K562 (cell line): ENCODE data around the gene ARHGAP15. TPM values are rescaled to one million over a fixed set of nuclear protein-coding genes. Genes with fewer than 3 reads are reported as not detected.

Experiments
- ATAC-seq: fragments of 200-7000 bp; cut with Tn5 transposase; 3 replicates; pipeline ENCODE4 v1.9.1; 2020; ENCODE audit warnings: moderate library complexity
- BruUV-seq: library from RNA; stranded (reverse); fragments of 400-500 nt; replicated peaks from 2 replicates; lab custom pipeline; 2021; lab: Mats Ljungman, UMichigan
- CTCF ChIA-PET: fragments of 300-600 bp; formaldehyde crosslinking; extraction: SDS; loops from one replicate; lab custom pipeline; 2021; ENCODE audit warnings: low intra/inter-chr PET ratio; lab: Yijun Ruan, JAX
- POLR2A ChIA-PET: fragments of 300-600, 350-650 bp; sonication (Branson Sonifier 250); formaldehyde crosslinking; extraction: SDS; loops from one replicate; lab custom pipeline; 2021; ENCODE audit warnings: antibody characterized with exemption, inconsistent platforms; lab: Yijun Ruan, JAX
- DNase-seq, 4 experiments: peaks; one replicate each; pipeline versions ENCODE4 v3.0.0 to v3.0.0-alpha.2; 2011 to 2018; ENCODE audit warnings: low spot score in 3 of 4, mixed read lengths in 3 of 4; ENCODE audit errors: extremely low read depth in 1 of 4
- FAIRE-seq: peaks from 2 replicates; lab custom pipeline; 2011; peaks lifted over from hg19 to GRCh38; lab: Jason Lieb, UNC
- H2AFZ ChIP-seq: 2 replicates; pipeline ENCODE4 v1.6.0; 2011; ENCODE audit warnings: low read depth, low read length, control low read depth, inconsistent platforms
- H3K27ac ChIP-seq: fragments of 200-600 bp; 3 replicates; pipeline ENCODE4 v1.8.0; 2011; ENCODE audit warnings: low read depth, mild to moderate bottlenecking, control low read depth, inconsistent platforms, low read length, moderate library complexity, mixed read lengths; ENCODE audit errors: extremely low read depth
- H3K27me3 ChIP-seq, 2 experiments: fragments of 300-600 bp in 1 of 2; 2 replicates in 1 of 2; 3 replicates in 1 of 2; pipeline versions ENCODE4 v1.6.0 to v1.8.0; 2011; ENCODE audit warnings: inconsistent platforms in 2 of 2, low read length in 2 of 2, mild to moderate bottlenecking in 1 of 2, mixed read lengths in 1 of 2, moderate library complexity in 1 of 2; ENCODE audit not compliant: control insufficient read depth in 2 of 2, insufficient read depth in 2 of 2
- H3K36me3 ChIP-seq: fragments of 300-600 bp; 3 replicates; pipeline ENCODE4 v1.8.0; 2011; ENCODE audit warnings: mild to moderate bottlenecking, low read length, inconsistent platforms; ENCODE audit not compliant: control insufficient read depth, insufficient read depth
- H3K4me1 ChIP-seq, 2 experiments: fragments of 200-600 bp in 1 of 2; replicated peaks in 1 of 2; 2 replicates in 1 of 2; 3 replicates in 1 of 2; pipeline versions ENCODE4 v1.5.1 to v1.8.0; 2011; ENCODE audit warnings: inconsistent platforms in 2 of 2, low read length in 2 of 2, mild to moderate bottlenecking in 1 of 2, mixed read lengths in 1 of 2, moderate library complexity in 1 of 2; ENCODE audit not compliant: control insufficient read depth in 2 of 2, insufficient read depth in 2 of 2
- H3K4me2 ChIP-seq: 2 replicates; pipeline ENCODE4 v1.6.1; 2011; ENCODE audit warnings: low read length, control low read depth, inconsistent platforms, mixed read lengths; ENCODE audit not compliant: insufficient read depth
- H3K4me3 ChIP-seq: fragments of 200-600 bp; sonication (generic), shearing (Covaris generic); 2 replicates; pipeline ENCODE4 v1.5.1; 2016; ENCODE audit warnings: control low read depth, inconsistent platforms
- H3K79me2 ChIP-seq: fragments of 200-600 bp; 3 replicates; pipeline ENCODE4 v1.8.0; 2011; ENCODE audit warnings: low read length, inconsistent platforms; ENCODE audit not compliant: control insufficient read depth, insufficient read depth
- H3K9ac ChIP-seq, 2 experiments: 2 replicates each; pipeline versions ENCODE4 v1.6.0 to v1.6.1; 2011; ENCODE audit warnings: low read depth in 2 of 2, low read length in 2 of 2, control low read depth in 1 of 2, inconsistent platforms in 1 of 2, mild to moderate bottlenecking in 1 of 2, mixed read lengths in 1 of 2; ENCODE audit not compliant: insufficient read depth in 1 of 2
- H3K9me1 ChIP-seq: one replicate; pipeline ENCODE4 v1.6.0; 2011; ENCODE audit warnings: inconsistent platforms, mild to moderate bottlenecking, low read length, moderate library complexity; ENCODE audit not compliant: control insufficient read depth, insufficient read depth
- H3K9me3 ChIP-seq: replicated peaks from 2 replicates; pipeline ENCODE4 v1.5.1; 2011; ENCODE audit warnings: low read depth, low read length, inconsistent platforms; ENCODE audit not compliant: control insufficient read depth, insufficient read depth
- H4K20me1 ChIP-seq: replicated peaks from 2 replicates; pipeline ENCODE4 v1.6.1; 2011; ENCODE audit warnings: low read length, inconsistent platforms, mixed read lengths; ENCODE audit not compliant: control insufficient read depth, insufficient read depth
- ATF2 ChIP-seq: sonication (generic); formaldehyde crosslinking; IDR thresholded peaks from 2 replicates; pipeline ENCODE4 v1.8.1; 2022; ENCODE audit warnings: missing genetic modification reagents
- ATF7 ChIP-seq: fragments of 450-650 bp; IDR thresholded peaks from 2 replicates; pipeline ENCODE4 v1.7.1; 2014; ENCODE audit warnings: mild to moderate bottlenecking, moderate library complexity
- C11orf30 ChIP-seq: fragments of 450-650 bp; IDR thresholded peaks from 2 replicates; pipeline ENCODE4 v1.6.1; 2016; ENCODE audit warnings: low read depth, mild to moderate bottlenecking
- RFX1 ChIP-seq: fragments of 450-650 bp; IDR thresholded peaks from 2 replicates; pipeline ENCODE4 v1.6.1; 2016; ENCODE audit warnings: mild to moderate bottlenecking, moderate library complexity
- TBL1XR1 ChIP-seq, 2 experiments: IDR thresholded peaks; 2 replicates each; pipeline ENCODE4 v1.6.1; 2012; ENCODE audit warnings: improper control_type of control experiment in 2 of 2, low read length in 2 of 2, mild to moderate bottlenecking in 1 of 2
- XRCC5 ChIP-seq: fragments of 200-400 bp; formaldehyde crosslinking; IDR thresholded peaks from 2 replicates; pipeline ENCODE4 v1.6.1; 2017; ENCODE audit warnings: low read depth, mild to moderate bottlenecking, low read length
- ZBTB1 ChIP-seq: sonication (generic); formaldehyde crosslinking; IDR thresholded peaks from 2 replicates; pipeline ENCODE4 v1.8.1; 2023; ENCODE audit warnings: missing genetic modification reagents, low read depth, mild to moderate bottlenecking, borderline replicate concordance
- ZNF561 ChIP-seq: fragments of 450-650 bp; formaldehyde crosslinking; conservative IDR thresholded peaks from 2 replicates; pipeline ENCODE4 v1.4.0; 2020; ENCODE audit warnings: mild to moderate bottlenecking, moderate library complexity
- in situ Hi-C: fragments of 300-500 bp; cut with MboI; formaldehyde crosslinking; loops from 4 replicates; pipeline ENCODE4 v1.15.0; 2018; ENCODE audit warnings: inconsistent platforms, mixed read lengths
- intact Hi-C: fragments of 100-400 bp; cut with micrococcal nuclease; formaldehyde crosslinking; loops from 2 replicates; pipeline ENCODE4 v1.14.2; 2022
- polyA plus RNA-seq, 8 experiments: library from polyadenylated mRNA; depleted of rRNA in 4 of 8; stranded (reverse) in 5 of 8; unstranded in 3 of 8; fragments of >200 nt; fragmentation: Nextera tagmentation in 2 of 8; fragmentation: Illumina TruSeq in 1 of 8; extraction: Ambion mirVana in 2 of 8; extraction: Trizol in 1 of 8; gene quantifications; 2 replicates each; pipeline versions ENCODE4 v1.2.1 to v1.2.3, GENCODE V29; 2011 to 2014; ENCODE audit warnings: inconsistent platforms in 1 of 8, missing spikeins in 1 of 8
- total RNA-seq, 7 experiments: library from RNA; depleted of rRNA in 6 of 7; stranded (reverse); fragments of >200 nt in 6 of 7; fragmentation: Illumina TruSeq in 2 of 7; extraction: Trizol in 2 of 7; gene quantifications; 2 replicates each; pipeline versions ENCODE4 v1.2.1 to v1.2.3, GENCODE V29; 2011 to 2021; ENCODE audit warnings: low replicate concordance in 1 of 7

Gene ARHGAP15
- total and polyA plus RNA-seq, 9 of the 15 experiments (the other 6 are each of a cell fraction or from before 2014, with no cell fraction given), result 1.5 to 17.9 (median 7.9) TPM

- POLR2A ChIA-PET, result no interaction called here
- no TSS peak for BruUV-seq
- Histone ChIP-seq H3K27ac (no peak overlapping the region), H3K4me1 (no peaks in the 10 kb centered on the region)
- no peak for FAIRE-seq
- TF ChIP-seq ATF7, result no peak
- TF ChIP-seq ZBTB1 (CRISPR knock-in tag), result no peak
- TF ChIP-seq ZNF561, result no peak
- TF ChIP-seq TBL1XR1 (IDR thresholded peaks at IDR 0.05; ENCODE audit: low read length in 2 of 2), result no peak
- no peak for TF ChIP-seq RFX1
- no peak for TF ChIP-seq ATF2 (CRISPR knock-in tag)
- TF ChIP-seq C11orf30, result no peak
- no peak for TF ChIP-seq XRCC5
- TF ChIP-seq, all 486 proteins: peak for 0
- Histone ChIP-seq H3K4me3 (no peak overlapping the region), H3K27me3 (no peaks in the 10 kb centered on the region), H3K9me3 (no peaks in the 10 kb centered on the region), H3K4me2 (no peak overlapping the region), H3K36me3 (no peaks in the 10 kb centered on the region), H4K20me1 (no peaks in the 10 kb centered on the region), H3K9me1 (no peaks in the 10 kb centered on the region), H3K9ac (no peak overlapping the region), H2AFZ (no peak overlapping the region), H3K79me2 (no peaks in the 10 kb centered on the region)
- CTCF ChIA-PET, result no interaction called here
- DNase-seq, result no peak
- ATAC-seq, result no peak
- intact Hi-C loops (no loop called here), in situ Hi-C loops (no loop called here)
Measured at GRCh38 chr2:143675021-143675420, 545.8 kb downstream of the ARHGAP15 start.
